HuH-7 (cell line): ENCODE results near the gene LHFPL6.

Experiments used
- DNase-seq: peaks from one replicate; pipeline ENCODE4 v3.0.0; 2011; ENCODE audit warnings: low spot score

LHFPL6 gene

DNA sequence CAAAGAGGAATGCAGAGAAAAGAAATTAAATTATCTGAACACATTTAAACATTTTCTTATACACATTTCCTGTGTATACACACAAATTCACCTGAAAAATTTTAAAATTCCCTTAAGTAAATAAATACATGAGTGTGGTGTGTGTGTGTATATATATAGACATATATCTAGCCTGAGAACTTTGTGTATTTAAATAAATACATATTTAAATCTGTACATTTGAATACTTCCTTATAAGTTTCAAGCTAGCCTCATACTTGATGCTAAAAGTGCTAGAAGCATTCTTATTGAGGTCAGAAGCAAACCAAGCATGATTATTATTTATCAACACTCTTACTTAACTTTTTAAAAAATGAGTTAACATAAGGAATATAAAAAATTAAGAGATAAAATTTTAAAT, 304.0 kb downstream of the LHFPL6 start:
- DNase-seq: no peak

GRCh38 chr13:39297664-39298171, 305.3 kb downstream of the LHFPL6 start:
- no peak for DNase-seq

DNA sequence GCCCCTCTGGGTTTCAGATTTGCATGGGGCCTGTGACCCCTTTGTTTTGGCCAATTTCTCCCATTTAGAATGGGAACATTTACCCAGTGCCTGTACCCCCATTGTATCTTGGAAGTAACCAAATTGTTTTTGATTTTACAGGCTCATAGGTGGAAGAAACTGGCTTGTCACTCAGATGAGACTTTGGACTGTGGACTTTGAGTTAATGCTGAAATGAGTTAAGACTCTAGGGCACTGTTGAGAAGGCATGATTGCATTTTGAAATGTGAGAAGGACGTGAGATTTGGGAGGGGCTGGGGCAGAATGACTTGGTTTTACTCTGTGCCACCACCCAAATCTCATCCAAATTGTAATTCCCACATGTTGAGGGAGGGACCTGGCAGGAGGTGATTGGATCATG, 306.0 kb downstream of the LHFPL6 start:
- DNase-seq: no peak

DNA sequence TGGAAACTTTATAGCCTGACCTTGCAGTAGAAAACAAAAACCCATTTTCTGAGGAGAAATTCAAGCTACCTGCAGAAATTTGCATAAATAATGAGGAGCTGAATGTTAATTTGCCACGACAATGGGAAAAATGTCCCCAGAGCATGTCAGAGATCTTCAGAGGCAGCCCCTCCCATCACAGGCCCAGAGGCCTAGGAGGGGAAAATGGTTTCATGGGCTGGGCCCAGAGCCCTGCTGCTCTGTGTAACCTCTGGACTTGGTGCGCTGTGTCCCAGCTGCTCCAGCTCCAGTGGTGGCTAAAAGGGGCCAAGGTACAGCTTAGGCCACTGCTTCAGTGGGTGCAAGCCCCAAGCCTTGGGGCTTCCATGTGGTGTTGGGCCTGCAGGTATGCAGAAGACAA, 306.8 kb downstream of the LHFPL6 start:
- no peak for DNase-seq
